ENCODE measurements around the gene SFXN1. TPM values are rescaled to one million over a fixed set of nuclear protein-coding genes. Genes with fewer than 3 reads are reported as not detected.

Gene SFXN1
- total and polyA plus RNA-seq, 12 donors = 14.3 to 39.6 (median 32.5) TPM

DNA sequence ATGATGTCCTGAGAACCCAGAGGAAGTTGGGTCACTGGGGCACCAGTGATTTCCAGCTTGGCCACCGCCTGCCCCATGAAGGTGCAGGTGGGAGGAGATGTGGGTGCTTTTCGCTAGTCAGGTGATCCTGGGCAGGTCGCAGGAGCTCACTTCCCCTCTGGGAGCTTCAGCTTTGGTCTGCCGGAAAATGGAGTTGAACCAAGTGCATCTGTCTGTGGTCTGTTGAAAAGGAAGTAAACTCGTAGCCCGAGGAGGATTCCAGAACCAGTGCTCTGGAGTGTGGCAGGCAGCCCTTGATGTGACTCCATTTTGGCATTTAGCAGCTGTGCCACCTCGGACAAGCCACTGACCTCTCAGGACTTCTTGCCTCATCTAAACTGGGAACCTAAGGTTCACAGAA is 97.7 kb downstream of the SFXN1 start:
- intact Hi-C loops (cut with DNase I) = loop anchor here in 3 of 10 donors (10.0 kb wide), 2 partner anchors 109 to 139 kb away; no protein-coding TSS in a partner anchor
- Histone ChIP-seq H3K4me3 (no peak overlapping the region), H3K9me3 (no peaks in the 10 kb centered on the region), H3K27ac (peak overlapping the region in 1 of 10 donors; percentile 89), H3K36me3 (no peaks in the 10 kb centered on the region), H3K27me3 (peaks cover 0 to 6% (median 0%) of the 10 kb centered on the region in 7 donors), H3K4me1 (peaks cover 0 to 24% (median 6%) of the 10 kb centered on the region in 9 donors)
- DNase-seq = no peak
- TF ChIP-seq, protein P1, sequence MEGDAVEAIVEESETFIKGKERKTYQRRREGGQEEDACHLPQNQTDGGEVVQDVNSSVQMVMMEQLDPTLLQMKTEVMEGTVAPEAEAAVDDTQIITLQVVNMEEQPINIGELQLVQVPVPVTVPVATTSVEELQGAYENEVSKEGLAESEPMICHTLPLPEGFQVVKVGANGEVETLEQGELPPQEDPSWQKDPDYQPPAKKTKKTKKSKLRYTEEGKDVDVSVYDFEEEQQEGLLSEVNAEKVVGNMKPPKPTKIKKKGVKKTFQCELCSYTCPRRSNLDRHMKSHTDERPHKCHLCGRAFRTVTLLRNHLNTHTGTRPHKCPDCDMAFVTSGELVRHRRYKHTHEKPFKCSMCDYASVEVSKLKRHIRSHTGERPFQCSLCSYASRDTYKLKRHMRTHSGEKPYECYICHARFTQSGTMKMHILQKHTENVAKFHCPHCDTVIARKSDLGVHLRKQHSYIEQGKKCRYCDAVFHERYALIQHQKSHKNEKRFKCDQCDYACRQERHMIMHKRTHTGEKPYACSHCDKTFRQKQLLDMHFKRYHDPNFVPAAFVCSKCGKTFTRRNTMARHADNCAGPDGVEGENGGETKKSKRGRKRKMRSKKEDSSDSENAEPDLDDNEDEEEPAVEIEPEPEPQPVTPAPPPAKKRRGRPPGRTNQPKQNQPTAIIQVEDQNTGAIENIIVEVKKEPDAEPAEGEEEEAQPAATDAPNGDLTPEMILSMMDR (IDR thresholded peaks at IDR 0.05) = no peak
- ATAC-seq = no peak
- WGBS, 2 donors = 75 to 80% methylated on average over 7 of the region's 7 CpGs

DNA sequence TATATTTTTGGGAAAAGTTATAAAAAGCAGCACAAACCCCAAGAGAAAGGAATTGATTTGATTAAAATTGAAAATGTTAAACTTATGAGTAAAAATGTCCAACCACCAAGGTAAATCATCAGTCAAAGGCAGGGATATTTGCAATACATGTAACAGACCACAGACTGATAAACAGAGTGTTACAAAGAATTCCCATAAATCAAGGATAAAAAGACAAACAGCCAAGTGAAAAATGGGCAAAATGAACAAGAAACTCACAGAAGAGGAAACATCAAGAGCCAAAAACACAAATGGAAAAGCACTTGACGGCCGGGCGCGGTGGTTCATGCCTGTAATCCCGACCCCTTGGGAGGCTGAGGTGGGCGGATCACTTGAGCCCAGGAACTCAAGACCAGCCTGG is 98.2 kb downstream of the SFXN1 start:
- Histone ChIP-seq H3K9me3 (no peaks in the 10 kb centered on the region), H3K27ac (no peak overlapping the region), H3K27me3 (peaks cover 0 to 6% (median 0%) of the 10 kb centered on the region in 7 donors), H3K36me3 (no peaks in the 10 kb centered on the region), H3K4me1 (peaks cover 0 to 24% (median 6%) of the 10 kb centered on the region in 9 donors), H3K4me3 (no peak overlapping the region)
- TF ChIP-seq, protein P1 (IDR thresholded peaks at IDR 0.05) = no peak
- ATAC-seq (no peak), DNase-seq (no peak)
- whole genome bisulfite sequencing, 2 donors = 85 to 89% methylated on average over 6 of the region's 6 CpGs
- intact Hi-C loops (cut with DNase I) = loop anchor here in 3 of 10 donors (10.0 kb wide), 2 partner anchors 108 to 138 kb away; no protein-coding TSS in a partner anchor

Other genes starting within 250 kb of the SFXN1 start
- gene DRD1, start 34.4 kb upstream of the SFXN1 start, total RNA-seq = under 1 TPM in 3 of 10 donors, not detected in 7; 0.06 to 0.12 (median 0.09) TPM
- gene DRD1, start 34.4 kb upstream of the SFXN1 start, polyA plus RNA-seq = not detected
- gene HRH2, start 179.5 kb downstream of the SFXN1 start, total RNA-seq = 10 to 100 TPM; 36.5 to 78.7 (median 52.8) TPM
- gene HRH2, start 179.5 kb downstream of the SFXN1 start, polyA plus RNA-seq = 10 to 100 TPM; 12.2 to 24.8 TPM